SKM-1 (cell line): ENCODE data around the gene NINL.

Experiments used
- DNase-seq: peaks from one replicate; lab custom pipeline; 2025; ENCODE audit not compliant: unreplicated experiment; lab: John Stamatoyannopoulos, UW

The NINL gene

GRCh38 chr20:25534845-25535244 lies 50.5 kb downstream of the NINL start:
- no peak for DNase-seq

- no peak for DNase-seq
Observed at GRCh38 chr20:25533920-25534700, 51.2 kb downstream of the NINL start.

- DNase-seq: no peak
Observed at GRCh38 chr20:25532971-25533391, 52.4 kb downstream of the NINL start.

- DNase-seq: no peak
Observed at GRCh38 chr20:25532015-25532751, 53.1 kb downstream of the NINL start.

- DNase-seq: no peak
Observed at GRCh38 chr20:25529295-25529951, 55.9 kb downstream of the NINL start.

GRCh38 chr20:25527949-25528348 lies 57.4 kb downstream of the NINL start:
- no peak for DNase-seq

GRCh38 chr20:25526446-25526845 lies 58.9 kb downstream of the NINL start:
- no peak for DNase-seq

- DNase-seq: no peak
Observed at GRCh38 chr20:25525867-25526266, 59.5 kb downstream of the NINL start.

- DNase-seq: no peak
Observed at GRCh38 chr20:25525295-25525694, 60.0 kb downstream of the NINL start.

- no peak for DNase-seq
Observed at GRCh38 chr20:25521382-25521781, 63.9 kb downstream of the NINL start.

GRCh38 chr20:25517124-25517523 lies 68.2 kb downstream of the NINL start:
- no peak for DNase-seq

GRCh38 chr20:25514747-25515340 lies 70.5 kb downstream of the NINL start:
- DNase-seq: no peak

GRCh38 chr20:25514195-25514594 lies 71.1 kb downstream of the NINL start:
- no peak for DNase-seq

GRCh38 chr20:25512709-25513108 lies 72.6 kb downstream of the NINL start:
- DNase-seq: no peak

- DNase-seq: no peak
Observed at GRCh38 chr20:25511183-25511582, 74.1 kb downstream of the NINL start.

- DNase-seq: no peak
Observed at GRCh38 chr20:25510721-25511120, 74.6 kb downstream of the NINL start.

- DNase-seq: no peak
Observed at GRCh38 chr20:25510202-25510601, 75.1 kb downstream of the NINL start.

- DNase-seq: no peak
Observed at GRCh38 chr20:25509084-25509483, 76.2 kb downstream of the NINL start.

- no peak for DNase-seq
Observed at GRCh38 chr20:25508083-25508770, 77.1 kb downstream of the NINL start.

- DNase-seq: no peak
Observed at GRCh38 chr20:25507385-25508082, 77.8 kb downstream of the NINL start.
